ENCODE data around the gene KIF3A.

GRCh38 chr5:132746954-132747615 lies 9.7 kb upstream of the KIF3A start, which contains the start of gene CCNI2:
- no peak for TF ChIP-seq POLR2AphosphoS5 (IDR thresholded peaks at IDR 0.05)
- TF ChIP-seq POLR2A (IDR thresholded peaks at IDR 0.05) = no peak
